ENCODE measurements around the gene LRRFIP1. TPM values are rescaled to one million over a fixed set of nuclear protein-coding genes. Genes with fewer than 3 reads are reported as not detected.
"Not testable (repeated sequence)": the region's sequence is repeated elsewhere in the genome, so short reads cannot be mapped to it uniquely, and the experiment has no call there.

Gene LRRFIP1
- total RNA-seq, 2 donors from 2014 or later: 66.1 to 73.1 TPM

DNA sequence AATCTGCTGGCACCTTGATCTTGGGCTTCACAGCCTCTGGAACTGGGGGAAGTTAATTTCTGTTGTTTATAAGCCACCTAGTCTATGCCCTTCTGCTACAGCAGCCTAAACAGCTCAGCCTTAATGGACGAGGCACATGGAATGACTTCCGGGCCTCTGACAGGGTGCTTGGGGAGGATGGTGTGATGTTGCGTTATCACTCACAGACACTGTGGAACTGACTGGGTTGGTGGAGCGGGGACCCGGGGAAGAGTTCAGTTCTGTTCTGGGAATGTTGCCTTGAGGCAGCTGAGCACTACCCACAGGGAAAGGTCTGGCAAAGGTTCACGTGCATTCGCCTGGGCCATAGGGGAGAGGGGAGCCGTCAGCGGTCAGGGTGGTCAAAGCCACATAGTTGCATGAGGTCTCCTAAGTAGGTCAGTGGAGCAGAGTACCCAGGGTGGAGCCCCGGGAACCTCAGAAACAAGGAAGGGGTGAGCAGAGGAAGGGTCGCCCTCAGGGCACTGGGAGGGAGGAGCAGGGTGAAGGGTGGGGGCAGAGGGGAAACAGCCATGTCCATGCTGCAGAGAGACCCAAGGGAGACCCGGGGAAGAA lies 36.2 kb downstream of the LRRFIP1 start:
- Histone ChIP-seq H3K9me3 (no peaks in the 10 kb centered on the region), H3K27ac (peak overlapping the region; percentile 68 to 71), H3K4me3 (no peak overlapping the region), H3K27me3 (replicated peaks; ENCODE audit: insufficient read depth) (no peaks in the 10 kb centered on the region), H3K4me1 (replicated peaks) (peaks cover 20% of the 10 kb centered on the region), H3K36me3 (no peaks in the 10 kb centered on the region)
- TF ChIP-seq POLR2AphosphoS5 (IDR thresholded peaks at IDR 0.05) (no peak), POLR2A (IDR thresholded peaks at IDR 0.05) (no peak)
- TF ChIP-seq, protein P1, sequence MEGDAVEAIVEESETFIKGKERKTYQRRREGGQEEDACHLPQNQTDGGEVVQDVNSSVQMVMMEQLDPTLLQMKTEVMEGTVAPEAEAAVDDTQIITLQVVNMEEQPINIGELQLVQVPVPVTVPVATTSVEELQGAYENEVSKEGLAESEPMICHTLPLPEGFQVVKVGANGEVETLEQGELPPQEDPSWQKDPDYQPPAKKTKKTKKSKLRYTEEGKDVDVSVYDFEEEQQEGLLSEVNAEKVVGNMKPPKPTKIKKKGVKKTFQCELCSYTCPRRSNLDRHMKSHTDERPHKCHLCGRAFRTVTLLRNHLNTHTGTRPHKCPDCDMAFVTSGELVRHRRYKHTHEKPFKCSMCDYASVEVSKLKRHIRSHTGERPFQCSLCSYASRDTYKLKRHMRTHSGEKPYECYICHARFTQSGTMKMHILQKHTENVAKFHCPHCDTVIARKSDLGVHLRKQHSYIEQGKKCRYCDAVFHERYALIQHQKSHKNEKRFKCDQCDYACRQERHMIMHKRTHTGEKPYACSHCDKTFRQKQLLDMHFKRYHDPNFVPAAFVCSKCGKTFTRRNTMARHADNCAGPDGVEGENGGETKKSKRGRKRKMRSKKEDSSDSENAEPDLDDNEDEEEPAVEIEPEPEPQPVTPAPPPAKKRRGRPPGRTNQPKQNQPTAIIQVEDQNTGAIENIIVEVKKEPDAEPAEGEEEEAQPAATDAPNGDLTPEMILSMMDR (IDR thresholded peaks at IDR 0.05): no peak
- 68% methylated on average over 12 of the region's 12 CpGs for WGBS
- no peak for DNase-seq (ENCODE audit: low spot score)
- intact Hi-C loops (cut with DNase I): loop anchor here (10.0 kb wide), 1 partner anchor 149 kb away; no protein-coding TSS in a partner anchor

DNA sequence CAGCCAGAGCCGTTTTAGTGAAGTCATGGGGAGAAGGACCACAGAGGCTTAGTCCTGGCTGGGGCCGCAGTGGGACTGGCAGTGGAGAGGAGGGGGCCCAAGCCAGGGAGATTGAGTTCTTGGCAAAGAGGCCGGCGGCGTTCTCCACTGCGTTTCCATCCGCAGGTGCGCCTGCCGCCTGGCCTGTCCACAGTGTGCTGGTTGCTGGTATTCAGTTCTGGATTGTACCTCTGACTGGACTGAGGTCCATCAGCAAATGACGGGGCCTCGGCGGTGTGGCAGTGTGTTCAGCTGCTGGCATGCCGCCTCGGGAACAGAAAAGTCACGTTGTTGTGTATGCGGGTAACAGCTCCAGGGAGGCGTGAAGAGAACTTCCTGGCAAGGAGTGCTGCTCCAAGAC lies 36.8 kb downstream of the LRRFIP1 start:
- no peak overlapping the region for H3K4me3 ChIP-seq
- TF ChIP-seq, protein P1 (IDR thresholded peaks at IDR 0.05): no peak
- TF ChIP-seq POLR2A (IDR thresholded peaks at IDR 0.05): no peak
- TF ChIP-seq POLR2AphosphoS5 (IDR thresholded peaks at IDR 0.05): no peak
- no peaks in the 10 kb centered on the region for H3K9me3 ChIP-seq
- WGBS: 79% methylated on average over 17 of the region's 17 CpGs
- H3K27me3 ChIP-seq (replicated peaks; ENCODE audit: insufficient read depth): no peaks in the 10 kb centered on the region
- H3K27ac ChIP-seq: no peak overlapping the region
- DNase-seq (ENCODE audit: low spot score): no peak
- H3K36me3 ChIP-seq: no peaks in the 10 kb centered on the region
- intact Hi-C loops (cut with DNase I): loop anchor here (10.0 kb wide), 1 partner anchor 149 kb away; no protein-coding TSS in a partner anchor
- H3K4me1 ChIP-seq (replicated peaks): peaks cover 20% of the 10 kb centered on the region

DNA sequence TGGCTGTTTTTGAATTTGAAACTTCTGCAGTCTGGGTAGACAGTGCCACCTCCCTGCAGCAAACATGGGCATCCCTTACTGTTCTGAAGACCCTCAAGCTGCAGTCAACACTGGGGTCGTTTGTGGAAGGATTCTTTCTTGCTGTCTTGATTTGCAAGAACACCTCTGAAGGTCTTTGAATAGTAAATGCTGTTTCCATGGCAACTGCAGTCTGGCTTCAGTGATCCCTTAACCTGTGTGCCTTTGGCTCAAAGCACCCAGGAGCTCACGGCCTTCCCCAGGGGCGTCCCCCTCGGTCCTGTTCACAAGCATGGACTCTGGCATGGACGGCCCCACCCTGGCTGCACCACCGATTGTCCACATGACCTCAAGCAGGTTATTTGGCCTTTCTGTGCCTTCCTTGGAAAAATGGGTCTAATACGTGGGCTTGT lies 38.3 kb downstream of the LRRFIP1 start:
- intact Hi-C loops (cut with DNase I): loop anchor here (5.0 to 10.0 kb wide), 2 partner anchors 68 to 151 kb away; no protein-coding TSS in a partner anchor
- no peak for DNase-seq (ENCODE audit: low spot score)
- Histone ChIP-seq H3K27me3 (replicated peaks; ENCODE audit: insufficient read depth) (no peaks in the 10 kb centered on the region), H3K4me1 (replicated peaks) (peaks cover 17% of the 10 kb centered on the region), H3K36me3 (no peaks in the 10 kb centered on the region), H3K27ac (no peak overlapping the region), H3K4me3 (no peak overlapping the region), H3K9me3 (no peaks in the 10 kb centered on the region)
- TF ChIP-seq, protein P1 (IDR thresholded peaks at IDR 0.05): no peak
- TF ChIP-seq POLR2A (IDR thresholded peaks at IDR 0.05): no peak
- TF ChIP-seq POLR2AphosphoS5 (IDR thresholded peaks at IDR 0.05): no peak
- 72% methylated on average over 7 of the region's 7 CpGs for WGBS

DNA sequence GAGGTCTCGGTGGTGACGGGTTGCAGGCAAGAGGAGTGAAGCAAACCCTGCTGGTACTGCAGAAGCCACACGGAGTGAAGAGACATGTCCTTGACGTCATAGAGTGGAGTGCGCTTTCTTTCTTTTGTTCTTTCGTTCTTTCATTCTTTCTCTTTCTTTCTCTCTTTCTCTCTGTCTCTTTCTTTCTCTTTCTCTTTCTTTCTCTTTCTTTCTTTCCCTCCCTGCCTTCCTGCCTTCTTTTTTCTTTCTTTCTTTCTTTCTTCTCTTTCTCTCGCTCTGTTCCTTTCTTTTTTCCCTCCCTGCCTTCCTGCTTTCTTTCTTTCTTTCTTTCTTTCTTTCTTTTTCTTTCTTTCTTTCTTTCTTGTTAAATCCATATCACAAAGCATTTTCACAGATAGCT lies 39.2 kb downstream of the LRRFIP1 start:
- H3K9me3 ChIP-seq: no peaks in the 10 kb centered on the region
- intact Hi-C loops (cut with DNase I): loop anchor here (5.0 to 10.0 kb wide), 2 partner anchors 69 to 152 kb away; no protein-coding TSS in a partner anchor
- no peaks in the 10 kb centered on the region for H3K36me3 ChIP-seq
- WGBS: 87% methylated on average over 7 of the region's 7 CpGs
- peaks cover 8% of the 10 kb centered on the region for H3K4me1 ChIP-seq (replicated peaks)
- DNase-seq (ENCODE audit: low spot score): no peak
- H3K27ac ChIP-seq: no peak overlapping the region
- no peak for TF ChIP-seq POLR2A (IDR thresholded peaks at IDR 0.05)
- TF ChIP-seq, protein P1 (IDR thresholded peaks at IDR 0.05): no peak
- no peak for TF ChIP-seq POLR2AphosphoS5 (IDR thresholded peaks at IDR 0.05)
- no peaks in the 10 kb centered on the region for H3K27me3 ChIP-seq (replicated peaks; ENCODE audit: insufficient read depth)
- H3K4me3 ChIP-seq: no peak overlapping the region

DNA sequence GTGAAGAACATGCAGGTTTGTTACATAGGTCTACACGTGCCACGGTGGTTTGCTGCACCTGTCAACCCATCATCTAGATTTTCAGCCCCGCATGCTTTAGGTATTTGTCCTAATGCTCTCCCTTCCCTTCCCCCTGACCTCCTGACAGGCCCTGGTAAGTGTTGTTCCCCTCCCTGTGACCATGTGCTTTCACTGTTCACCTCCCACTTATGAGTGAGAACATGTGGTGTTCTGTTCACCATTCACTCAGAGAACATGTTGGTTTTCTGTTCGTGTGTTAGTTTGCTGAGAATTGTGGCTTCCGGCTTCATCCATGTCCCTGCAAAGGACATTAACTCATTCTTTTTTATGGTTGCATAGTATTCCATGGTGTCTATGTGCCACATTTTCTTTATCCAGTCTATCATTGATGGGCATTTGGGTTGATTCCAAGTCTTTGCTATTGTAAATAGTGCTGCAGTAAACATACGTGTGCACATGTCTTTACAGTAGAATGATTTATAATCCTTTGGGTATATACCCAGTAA lies 39.7 kb downstream of the LRRFIP1 start:
- H3K9me3 ChIP-seq; H3K27me3 ChIP-seq (replicated peaks; ENCODE audit: insufficient read depth); H3K27ac ChIP-seq; H3K36me3 ChIP-seq; DNase-seq (ENCODE audit: low spot score); H3K4me1 ChIP-seq (replicated peaks); H3K4me3 ChIP-seq: not testable (repeated sequence)
- intact Hi-C loops (cut with DNase I): loop anchor here (5.0 to 10.0 kb wide), 2 partner anchors 70 to 152 kb away; no protein-coding TSS in a partner anchor
- WGBS: 90% methylated on average over 6 of the region's 6 CpGs

Measured in prostate gland (tissue), 2 donors.